ENCODE measurements around the gene WASF1.

DNA sequence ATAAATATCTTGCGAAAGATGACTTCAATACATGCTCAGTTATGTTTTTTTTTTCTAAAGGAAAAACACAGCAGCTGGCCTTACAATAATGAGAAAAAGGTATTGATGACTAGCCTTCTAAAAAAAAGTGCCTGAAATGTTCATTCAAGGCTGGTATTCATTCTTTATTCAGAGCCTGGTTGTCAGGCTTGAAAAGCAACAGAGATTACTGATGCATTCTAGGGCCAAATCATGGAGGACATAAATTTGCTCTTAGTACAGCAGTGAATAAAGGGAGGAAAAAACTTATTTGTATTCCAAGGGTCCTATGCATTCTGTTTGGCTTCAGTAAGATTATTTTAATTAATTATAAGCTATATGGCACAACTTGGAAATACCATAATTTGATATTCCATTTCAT is 83.5 kb downstream of the WASF1 start:
- no peak for TF ChIP-seq EZH2 (IDR thresholded peaks at IDR 0.05)
- no peak for TF ChIP-seq POLR2AphosphoS5 (IDR thresholded peaks at IDR 0.05; ENCODE audit: borderline replicate concordance, low read depth, low read length)
- TF ChIP-seq FOXP2 (optimal IDR thresholded peaks at IDR 0.05; ENCODE audit: control extremely low read depth, extremely low read length, insufficient read depth), result no peak
